ENCODE data around the gene SPEM2.
"Not testable (repeated sequence)": the region's sequence is repeated elsewhere in the genome, so short reads cannot be mapped to it uniquely, and the experiment has no call there.

The SPEM2 gene

DNA sequence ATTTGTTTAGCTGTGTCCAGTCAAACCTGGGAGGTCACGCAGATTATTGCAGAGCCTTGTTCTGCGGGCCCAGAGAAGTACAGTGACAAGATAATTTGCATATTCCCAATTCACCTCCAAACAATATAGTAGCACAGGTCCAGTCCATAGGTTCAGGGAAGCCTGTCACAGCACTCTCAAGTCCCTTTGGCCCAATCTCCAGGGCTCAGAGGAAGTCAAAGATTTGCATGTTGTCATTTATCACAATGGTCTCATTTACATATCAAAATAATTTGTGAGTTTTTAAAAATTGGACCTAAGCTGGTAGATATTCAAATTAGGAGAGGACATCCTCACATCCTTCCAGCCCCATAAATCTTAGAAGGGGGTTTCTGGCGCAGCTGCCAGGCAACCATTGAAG is 42.1 kb downstream of the SPEM2 start:
- Histone ChIP-seq H3K27ac (peak overlapping the region; percentile 17 to 73 (median 66); a peak in 20 of 22 replicates), H3K4me2 (peak overlapping the region; percentile 15 to 71 (median 39); a peak in 19 of 22 replicates)

DNA sequence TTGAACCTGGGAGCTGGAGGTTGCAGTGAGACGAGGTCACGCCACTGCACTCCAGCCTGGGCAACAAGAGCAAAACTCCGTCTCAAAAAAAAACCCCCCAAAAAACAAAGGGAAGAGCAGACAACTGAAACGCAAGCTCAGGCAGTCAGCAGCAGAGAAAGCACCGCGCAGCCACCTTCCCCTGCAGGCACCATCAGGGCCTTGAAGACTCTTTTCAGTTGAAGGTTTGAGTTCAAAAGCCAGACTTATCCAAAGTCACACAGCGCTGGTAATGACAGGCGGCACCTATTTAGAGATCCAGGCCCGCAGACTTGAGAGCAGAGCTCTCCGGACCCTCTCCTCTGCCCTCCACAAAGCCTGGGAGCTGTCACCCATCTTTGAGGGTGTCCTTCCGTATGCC is 42.9 kb downstream of the SPEM2 start:
- H3K9me3 ChIP-seq (replicated peaks in 1 of 11) = no peaks in the 10 kb centered on the region
- H3K4me1 ChIP-seq = peaks cover 34 to 47% (median 41%) of the 10 kb centered on the region in 10 experiments
- peak overlapping the region in 1 of 11 experiments; percentile 71; a peak in 1 of 22 replicates for H3K4me2 ChIP-seq
- H3K27me3 ChIP-seq = no peaks in the 10 kb centered on the region
- no peak overlapping the region for H3K9ac ChIP-seq
- no peak for TF ChIP-seq Cebpa-rat (IDR thresholded peaks at IDR 0.05)
- H3K4me3 ChIP-seq = no peak overlapping the region
- peaks cover 0 to 64% (median 21%) of the 10 kb centered on the region in 11 experiments; a peak in 13 of 22 replicates for H4K20me1 ChIP-seq
- peak overlapping the region in 2 of 11 experiments; percentile 2 to 22; a peak in 1 of 22 replicates for H3K27ac ChIP-seq
- H3K36me3 ChIP-seq = peaks cover 22 to 53% (median 32%) of the 10 kb centered on the region in 11 experiments

More for the DNA sequence above, 42.1 kb downstream of the SPEM2 start:
- peaks cover 0 to 59% (median 19%) of the 10 kb centered on the region in 11 experiments; a peak in 13 of 22 replicates for H4K20me1 ChIP-seq
- H3K4me3 ChIP-seq = no peak overlapping the region
- TF ChIP-seq Cebpa-rat (IDR thresholded peaks at IDR 0.05) = no peak
- no peaks in the 10 kb centered on the region for H3K27me3 ChIP-seq
- peaks cover 30 to 60% (median 40%) of the 10 kb centered on the region in 11 experiments for H3K36me3 ChIP-seq
- H3K9ac ChIP-seq = peak overlapping the region in 7 of 11 experiments; percentile 1 to 46 (median 27); a peak in 7 of 22 replicates
- no peaks in the 10 kb centered on the region for H3K9me3 ChIP-seq (replicated peaks in 1 of 11)
- H3K4me1 ChIP-seq = peaks cover 31 to 43% (median 37%) of the 10 kb centered on the region in 10 experiments

DNA sequence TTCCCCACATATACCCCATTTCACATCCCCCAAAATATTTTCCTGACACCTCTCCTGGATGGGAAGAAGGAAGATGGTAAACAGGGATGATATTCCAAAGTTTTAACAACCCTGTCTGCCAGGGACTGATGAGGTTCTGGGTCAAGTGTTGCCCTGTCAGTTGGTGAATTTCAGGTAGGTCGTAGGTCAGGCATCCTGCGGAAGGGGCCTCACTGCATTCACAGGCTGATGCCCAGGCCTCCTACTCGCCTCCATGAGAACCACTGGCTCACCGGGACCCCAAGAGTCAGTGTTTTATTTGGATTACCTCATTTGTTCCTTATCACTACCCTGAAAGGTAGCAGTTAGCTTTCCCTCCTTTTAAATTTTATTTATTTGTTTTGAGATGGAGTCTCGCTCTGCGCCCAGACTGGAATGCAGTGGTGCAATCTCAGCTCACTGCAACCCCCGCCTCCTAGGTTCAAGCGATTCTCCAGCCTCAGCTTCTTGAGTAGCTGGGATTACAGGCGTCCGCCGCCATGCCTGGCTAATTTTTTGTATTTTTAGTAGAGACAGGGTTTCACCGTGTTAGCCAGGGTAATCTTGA is 43.5 kb downstream of the SPEM2 start:
- no peak overlapping the region for H3K9ac ChIP-seq
- H3K9me3 ChIP-seq (replicated peaks in 1 of 11) = no peaks in the 10 kb centered on the region
- no peak for TF ChIP-seq Cebpa-rat (IDR thresholded peaks at IDR 0.05)
- H3K4me2 ChIP-seq = no peak overlapping the region
- no peaks in the 10 kb centered on the region for H3K27me3 ChIP-seq
- H3K36me3 ChIP-seq = peaks cover 16 to 53% (median 28%) of the 10 kb centered on the region in 11 experiments
- H3K4me1 ChIP-seq = peaks cover 34 to 47% (median 41%) of the 10 kb centered on the region in 10 experiments
- no peak overlapping the region for H3K4me3 ChIP-seq
- peak overlapping the region in 2 of 11 experiments; percentile 2 to 22; a peak in 1 of 22 replicates for H3K27ac ChIP-seq
- peaks cover 4 to 70% (median 21%) of the 10 kb centered on the region in 11 experiments; a peak in 13 of 22 replicates for H4K20me1 ChIP-seq

DNA sequence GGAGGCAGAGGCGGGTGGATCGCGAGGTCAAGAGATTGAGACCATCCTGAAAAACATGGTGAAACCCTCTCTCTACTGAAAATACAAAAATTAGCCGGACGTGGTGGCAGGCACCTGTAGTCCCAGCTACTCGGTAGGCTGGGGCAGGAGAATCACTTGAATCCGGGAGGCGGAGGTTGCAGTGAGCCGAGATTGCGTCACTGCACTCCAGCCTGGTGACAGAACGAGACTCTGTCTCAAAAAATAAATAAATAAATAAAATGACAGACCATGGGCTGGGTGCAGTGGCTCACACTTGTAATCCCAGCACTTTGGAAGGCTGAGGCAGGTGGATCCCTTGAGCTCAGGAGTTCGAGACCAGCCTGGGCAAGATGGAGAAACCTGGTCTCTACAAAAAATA is 44.4 kb downstream of the SPEM2 start:
- Histone ChIP-seq H4K20me1 (peaks cover 6 to 80% (median 24%) of the 10 kb centered on the region in 11 experiments; a peak in 14 of 22 replicates), H3K4me1 (peaks cover 34 to 50% (median 44%) of the 10 kb centered on the region in 10 experiments), H3K36me3 (peaks cover 16 to 47% (median 29%) of the 10 kb centered on the region in 11 experiments; a peak in 20 of 22 replicates)
- TF ChIP-seq Cebpa-rat (IDR thresholded peaks at IDR 0.05) = peak in 1 of 11 experiments; percentile 28; a peak in 1 of 22 replicates
- not testable (repeated sequence) for H3K4me2 ChIP-seq; H3K27me3 ChIP-seq; H3K4me3 ChIP-seq; H3K9ac ChIP-seq; H3K9me3 ChIP-seq (replicated peaks in 1 of 11); H3K27ac ChIP-seq

DNA sequence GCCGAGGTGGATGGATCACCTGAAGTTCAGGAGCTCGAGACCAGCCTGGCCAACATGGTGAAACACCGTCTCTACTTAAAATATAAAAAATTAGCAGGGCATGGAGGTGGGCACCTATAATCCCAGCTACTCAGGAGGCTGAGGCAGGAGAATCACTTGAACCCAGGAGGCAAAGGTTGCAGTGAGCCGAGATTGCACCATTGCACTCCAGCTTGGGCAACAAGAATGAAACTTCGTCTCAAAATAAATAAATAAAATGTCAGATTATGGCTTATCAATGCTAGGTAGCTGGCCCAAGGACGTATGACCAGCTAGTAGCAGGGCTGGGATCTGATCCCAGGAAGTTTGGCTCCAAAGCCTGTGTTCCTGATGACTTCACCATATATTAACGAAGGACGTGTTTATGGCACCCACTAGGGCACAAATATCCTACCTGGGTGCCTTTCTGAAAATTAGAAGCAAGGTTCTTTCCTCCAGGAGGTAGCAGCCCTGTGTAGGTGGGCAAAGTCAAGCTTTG is 45.1 kb downstream of the SPEM2 start:
- not testable (repeated sequence) for H3K9ac ChIP-seq; H3K27me3 ChIP-seq; H3K4me2 ChIP-seq; H3K4me3 ChIP-seq; H3K9me3 ChIP-seq (replicated peaks in 1 of 11); H3K27ac ChIP-seq
- Histone ChIP-seq H3K36me3 (peaks cover 14 to 43% (median 29%) of the 10 kb centered on the region in 11 experiments; a peak in 20 of 22 replicates), H4K20me1 (peaks cover 6 to 87% (median 31%) of the 10 kb centered on the region in 11 experiments; a peak in 14 of 22 replicates), H3K4me1 (peaks cover 34 to 55% (median 50%) of the 10 kb centered on the region in 10 experiments)

DNA sequence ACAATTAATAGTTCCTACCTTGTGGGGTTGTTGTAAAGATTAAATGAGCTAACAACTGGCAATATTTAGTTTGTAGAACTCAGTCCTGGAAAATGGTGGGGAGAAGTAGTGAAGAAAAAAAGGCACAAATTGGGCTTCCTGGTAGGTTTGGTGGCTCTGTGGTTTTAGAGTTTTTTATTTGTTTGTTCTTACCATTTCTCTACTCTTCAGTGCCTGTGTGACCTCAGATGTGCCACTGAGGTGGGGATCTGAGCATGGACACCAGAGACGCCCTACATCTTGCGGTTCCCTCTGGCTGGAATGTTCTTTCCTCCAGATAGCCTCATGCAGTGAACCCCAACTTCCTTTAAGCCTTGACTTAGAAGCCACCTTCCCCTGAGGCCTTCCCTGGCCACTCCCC is 46.3 kb downstream of the SPEM2 start:
- H3K4me1 ChIP-seq = peaks cover 41 to 56% (median 51%) of the 10 kb centered on the region in 10 experiments
- H4K20me1 ChIP-seq = peaks cover 17 to 97% (median 43%) of the 10 kb centered on the region in 11 experiments; a peak in 18 of 22 replicates
- H3K9me3 ChIP-seq (replicated peaks in 1 of 11) = no peaks in the 10 kb centered on the region
- peak overlapping the region in 3 of 11 experiments; percentile 2 to 26 (median 23); a peak in 1 of 22 replicates for H3K27ac ChIP-seq
- H3K27me3 ChIP-seq = no peaks in the 10 kb centered on the region
- no peak overlapping the region for H3K4me3 ChIP-seq
- H3K9ac ChIP-seq = 0 out of 22 replicates have a peak overlapping the region, but pooled peaks of 3 of the 11 experiments have one; percentile 1 to 26 (median 2)
- peaks cover 2 to 31% (median 19%) of the 10 kb centered on the region in 11 experiments; a peak in 20 of 22 replicates for H3K36me3 ChIP-seq
- H3K4me2 ChIP-seq = peak overlapping the region; percentile 6 to 64 (median 50); a peak in 19 of 22 replicates
- no peak for TF ChIP-seq Cebpa-rat (IDR thresholded peaks at IDR 0.05)

DNA sequence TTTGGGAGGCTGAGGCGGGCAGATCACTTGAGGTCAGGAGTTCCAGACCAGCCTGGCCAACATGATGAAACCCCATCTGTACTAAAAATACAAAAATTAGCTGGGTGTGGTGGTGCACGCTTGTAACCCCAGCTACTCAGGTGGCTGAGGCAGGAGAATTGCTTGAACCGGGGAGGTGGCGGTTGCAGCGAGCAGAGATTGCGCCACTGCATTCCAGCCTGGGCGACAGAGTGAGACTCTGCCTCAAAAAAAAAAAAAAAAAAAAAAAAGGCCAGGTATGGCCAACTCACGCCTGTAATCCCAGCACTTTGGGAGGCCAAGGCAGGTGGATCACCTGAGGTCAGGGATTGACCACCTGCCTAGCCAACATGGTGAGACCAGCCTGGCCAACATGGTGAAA is 49.4 kb downstream of the SPEM2 start:
- H3K4me1 ChIP-seq = peaks cover 45 to 61% (median 55%) of the 10 kb centered on the region in 10 experiments
- not testable (repeated sequence) for H3K4me3 ChIP-seq; H3K27me3 ChIP-seq; H3K27ac ChIP-seq; H3K9me3 ChIP-seq (replicated peaks in 1 of 11); H3K9ac ChIP-seq
- H3K36me3 ChIP-seq = peaks cover 0 to 19% (median 9%) of the 10 kb centered on the region in 11 experiments; a peak in 8 of 22 replicates
- H3K4me2 ChIP-seq = peak overlapping the region in 5 of 11 experiments; percentile 3 to 95 (median 88); a peak in 4 of 22 replicates
- peaks cover 35 to 87% (median 61%) of the 10 kb centered on the region in 11 experiments; a peak in 20 of 22 replicates for H4K20me1 ChIP-seq

DNA sequence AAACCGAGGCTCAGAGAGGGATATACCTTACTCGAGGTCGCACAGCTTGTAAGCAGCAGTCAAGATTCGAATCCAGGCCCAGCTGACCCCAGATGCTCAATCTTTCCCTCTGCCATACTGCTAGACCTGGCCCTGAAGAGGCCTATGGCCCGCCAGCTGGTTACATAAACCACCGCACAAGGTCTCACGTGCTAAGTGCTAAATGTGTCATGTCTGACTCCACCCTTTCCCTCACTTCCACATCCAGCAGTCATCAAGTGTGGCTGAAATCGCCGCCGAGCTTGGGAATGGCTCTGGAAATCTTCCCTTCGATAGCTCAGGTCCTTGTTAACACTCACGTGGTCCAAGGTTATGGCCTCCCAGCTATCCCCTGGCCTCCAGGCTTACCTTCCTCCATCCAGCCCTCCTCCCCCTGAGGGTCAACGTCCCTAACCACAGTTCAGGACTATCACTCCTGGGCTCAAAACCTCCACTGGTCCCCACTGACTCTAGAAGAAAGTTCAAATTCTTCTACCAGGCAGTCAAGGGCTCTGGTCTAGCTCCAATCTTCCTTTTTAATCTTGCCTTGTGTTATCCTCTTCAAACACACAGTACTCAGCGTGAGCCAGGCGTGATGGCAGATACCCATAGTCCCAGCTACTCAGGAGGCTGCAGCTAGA is 50.5 kb downstream of the SPEM2 start:
- Histone ChIP-seq H4K20me1 (peaks cover 31 to 76% (median 59%) of the 10 kb centered on the region in 11 experiments; a peak in 20 of 22 replicates), H3K9me3 (replicated peaks in 1 of 11) (no peaks in the 10 kb centered on the region), H3K4me1 (peaks cover 56 to 72% (median 66%) of the 10 kb centered on the region in 10 experiments), H3K9ac (peak overlapping the region in 5 of 11 experiments; percentile 3 to 99 (median 25); a peak in 2 of 22 replicates), H3K36me3 (peaks cover 0 to 19% (median 7%) of the 10 kb centered on the region in 11 experiments; a peak in 7 of 22 replicates), H3K27me3 (no peaks in the 10 kb centered on the region), H3K4me2 (peak overlapping the region; percentile 88 to 96 (median 95); a peak in 20 of 22 replicates), H3K4me3 (no peak overlapping the region), H3K27ac (peak overlapping the region in 6 of 11 experiments; percentile 10 to 32 (median 17); a peak in 8 of 22 replicates)
- TF ChIP-seq Cebpa-rat (IDR thresholded peaks at IDR 0.05) = no peak
